Inflammatory macrophage treated with lipopolysaccharide for 4 hours (primary cell): ENCODE results near the gene ANXA2R.
"Not testable (repeated sequence)": the region's sequence is repeated elsewhere in the genome, so short reads cannot be mapped to it uniquely, and the experiment has no call there.

Source experiments
- DNase-seq: peaks from one replicate; pipeline ENCODE4 v3.0.0-alpha.2; 2020

ANXA2R gene, protein sequence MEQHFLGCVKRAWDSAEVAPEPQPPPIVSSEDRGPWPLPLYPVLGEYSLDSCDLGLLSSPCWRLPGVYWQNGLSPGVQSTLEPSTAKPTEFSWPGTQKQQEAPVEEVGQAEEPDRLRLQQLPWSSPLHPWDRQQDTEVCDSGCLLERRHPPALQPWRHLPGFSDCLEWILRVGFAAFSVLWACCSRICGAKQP

GRCh38 chr5:43040287-43041098 is at the start of gene ANXA2R:
Gene ANXA2R, minus strand, starts transcription at chr5:43040319. Its CDS starts 273 bp downstream, at chr5:43040046.
- peak; percentile 93 for DNase-seq

DNA sequence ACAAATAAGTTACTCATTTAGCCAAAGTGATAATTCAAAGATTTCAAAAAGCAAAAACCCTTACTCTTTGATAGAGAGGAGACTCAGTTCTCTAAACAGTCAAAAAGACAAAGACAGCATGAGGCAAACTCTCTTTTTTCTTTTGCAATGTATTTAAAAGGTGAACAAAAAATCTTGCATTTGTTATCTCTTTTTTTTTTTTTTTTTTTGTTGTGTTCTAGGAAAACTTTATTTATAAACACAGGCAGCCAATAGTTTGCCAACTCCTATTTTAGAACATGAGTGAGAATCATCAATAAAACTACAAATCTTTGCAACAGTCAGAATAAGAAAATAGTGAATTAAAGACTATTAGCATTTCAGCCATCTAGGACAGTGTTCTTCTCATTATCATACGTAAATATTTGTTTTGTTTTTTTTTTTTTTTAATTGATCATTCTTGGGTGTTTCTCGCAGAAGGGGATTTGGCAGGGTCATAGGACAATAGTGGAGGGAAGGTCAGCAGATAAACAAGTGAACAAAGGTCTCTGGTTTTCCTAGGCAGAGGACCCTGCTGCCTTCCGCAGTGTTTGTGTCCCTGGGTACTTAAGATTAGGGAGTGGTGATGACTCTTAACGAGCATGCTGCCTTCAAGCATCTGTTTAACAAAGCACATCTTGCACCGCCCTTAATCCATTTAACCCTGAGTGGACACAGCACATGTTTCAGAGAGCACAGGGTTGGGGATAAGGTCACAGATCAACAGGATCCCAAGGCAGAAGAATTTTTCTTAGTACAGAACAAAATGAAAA is 46.2 kb upstream of the ANXA2R start:
- DNase-seq, result not testable (repeated sequence)

DNA sequence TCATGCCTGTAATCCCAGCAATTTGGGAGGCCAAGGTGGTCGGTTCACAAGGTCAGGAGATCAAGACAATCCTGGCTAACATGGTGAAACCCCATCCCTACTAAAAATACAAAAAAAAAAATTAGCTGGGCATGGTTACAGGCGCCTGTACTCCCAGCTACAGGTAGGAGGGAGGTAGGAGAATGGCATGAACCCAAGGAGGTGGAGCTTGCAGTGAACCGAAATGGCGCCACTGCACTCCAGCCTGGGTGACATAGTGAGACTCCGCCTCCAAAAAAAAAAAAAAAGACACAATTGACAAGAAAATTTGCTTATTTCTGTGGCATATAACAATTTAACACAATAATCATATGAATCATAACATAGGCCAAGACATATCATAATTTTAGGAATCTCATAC is 45.3 kb upstream of the ANXA2R start:
- no peak for DNase-seq

DNA sequence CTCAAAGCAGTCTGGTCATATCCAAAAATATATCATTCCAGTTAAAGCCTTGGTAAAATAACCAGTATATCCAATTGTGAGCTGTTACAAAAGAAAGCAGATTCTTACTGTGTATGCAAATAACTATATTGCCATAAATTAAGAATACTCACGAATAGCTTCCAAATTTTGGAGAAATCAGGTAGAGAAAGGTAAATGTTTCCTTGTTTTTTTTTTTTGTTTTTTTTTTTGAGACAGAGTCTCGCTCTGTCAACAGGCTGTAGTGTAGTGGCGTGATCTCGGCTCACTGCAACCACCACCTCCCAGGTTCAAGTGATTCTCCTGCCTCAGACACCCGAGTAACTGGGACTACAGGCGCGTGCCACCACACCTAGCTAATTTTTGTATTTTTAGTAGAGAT is 44.3 kb upstream of the ANXA2R start:
- not testable (repeated sequence) for DNase-seq

DNA sequence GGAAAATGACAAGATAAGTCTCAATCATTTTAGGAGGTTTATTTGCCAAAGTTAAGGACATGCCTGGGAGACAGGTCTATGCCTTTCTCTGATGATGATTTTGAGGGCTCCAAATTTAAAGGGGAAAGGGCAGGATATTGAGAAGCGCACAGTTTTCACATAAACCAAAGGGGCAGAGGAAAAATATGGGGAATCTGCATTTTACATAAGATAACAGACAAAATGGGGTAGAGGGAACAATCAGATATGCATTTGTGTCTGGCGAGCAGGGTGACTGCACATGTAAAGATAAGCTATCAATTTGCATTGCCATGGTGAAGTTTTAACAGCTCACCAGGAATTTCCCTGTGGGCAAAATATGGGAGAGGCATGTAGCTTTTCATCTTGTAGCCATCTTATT is 41.2 kb upstream of the ANXA2R start:
- not testable (repeated sequence) for DNase-seq

- DNase-seq, result no peak
These were observed 38.8 kb upstream of the ANXA2R start for GRCh38 chr5:43078956-43079355.

GRCh38 chr5:43077446-43078191 is 37.5 kb upstream of the ANXA2R start:
- DNase-seq, result not testable (repeated sequence)

DNA sequence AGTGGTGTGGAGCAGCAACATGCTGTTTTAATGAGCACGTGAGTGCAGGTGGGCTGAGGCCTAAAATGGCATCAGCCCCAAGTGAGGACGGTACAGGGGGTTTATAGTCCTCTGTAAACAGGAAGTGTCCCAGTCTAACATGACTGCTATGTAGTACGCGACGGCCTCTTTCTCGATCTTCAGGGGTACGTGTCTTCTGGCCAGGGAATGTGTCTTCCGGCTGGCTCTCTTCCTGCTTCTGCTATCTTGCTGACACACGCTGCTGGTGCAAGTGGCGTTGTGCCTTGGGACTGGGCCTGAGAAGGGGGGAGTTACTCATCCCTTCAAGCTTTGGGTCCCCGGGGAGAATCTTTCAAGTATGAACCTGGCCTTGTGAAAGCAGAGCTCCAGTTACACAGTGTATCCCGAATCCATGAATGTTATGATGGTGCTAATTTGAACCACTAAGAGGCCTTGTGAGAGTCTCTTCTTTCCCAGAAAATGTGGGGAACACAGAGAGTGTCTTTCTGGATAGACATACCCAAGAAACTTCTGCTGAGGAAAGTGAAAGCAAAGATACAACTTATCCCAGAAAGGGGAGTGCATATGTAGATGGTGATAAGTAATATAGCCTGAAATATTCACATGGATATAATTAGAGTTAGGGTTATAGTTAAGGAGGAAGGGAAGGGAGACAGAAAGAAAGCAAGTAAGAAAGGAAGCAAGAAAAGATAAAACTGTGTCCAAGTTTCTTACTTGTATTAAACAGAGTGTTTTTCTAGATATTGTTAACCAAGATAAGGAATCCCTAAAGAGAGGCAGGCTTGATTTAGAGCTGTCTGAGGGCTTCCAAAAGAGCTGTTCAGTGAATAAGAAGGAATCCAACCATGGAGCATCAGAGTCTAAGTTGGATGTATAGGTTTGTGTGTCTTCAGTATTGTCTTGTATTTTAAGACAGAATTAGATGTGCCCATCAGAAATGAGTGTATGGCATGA is 35.5 kb upstream of the ANXA2R start:
- DNase-seq, result no peak

DNA sequence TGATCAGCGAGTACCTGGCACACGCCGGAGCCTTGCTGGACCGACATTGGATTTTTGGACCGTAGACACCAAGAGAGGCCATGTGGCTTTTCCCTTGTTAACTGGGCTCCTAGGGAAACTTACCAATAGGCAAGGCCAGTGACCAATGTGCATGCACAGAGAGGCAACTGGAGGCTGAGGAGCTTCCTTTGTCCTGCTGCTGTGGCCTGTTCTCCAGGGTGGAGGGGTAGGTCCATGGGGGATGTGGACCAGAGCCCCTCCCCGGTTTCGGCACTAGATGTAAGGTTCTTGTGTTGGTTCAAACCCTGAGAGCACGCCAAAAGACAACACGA is 34.8 kb upstream of the ANXA2R start:
- no peak for DNase-seq

GRCh38 chr5:43073597-43074546 is 33.8 kb upstream of the ANXA2R start:
- peak; percentile 54 for DNase-seq

- not testable (repeated sequence) for DNase-seq
These were observed 29.2 kb upstream of the ANXA2R start for GRCh38 chr5:43069401-43069720.

DNA sequence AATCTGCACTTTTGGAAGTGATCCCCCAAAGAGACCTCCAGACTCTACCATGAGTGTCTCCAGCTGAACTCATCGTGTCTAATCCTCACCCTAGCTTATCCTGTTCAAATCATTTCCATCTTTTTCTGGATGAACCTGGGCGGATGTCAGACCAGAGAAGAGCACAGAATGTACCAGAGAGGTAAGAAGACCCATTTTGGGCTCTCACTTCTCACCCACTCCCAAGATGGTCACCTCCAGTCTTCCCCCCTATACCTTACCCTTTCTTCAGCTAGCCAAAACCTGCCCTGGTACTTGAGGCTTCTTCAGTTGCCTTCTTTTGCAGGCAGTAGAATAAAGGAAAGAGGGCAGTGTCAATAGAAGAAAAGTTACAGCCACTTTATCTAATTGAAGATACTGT is 27.9 kb upstream of the ANXA2R start:
- no peak for DNase-seq

- peak; percentile 87 for DNase-seq
These were observed 27.0 kb upstream of the ANXA2R start for GRCh38 chr5:43066799-43067741.

DNA sequence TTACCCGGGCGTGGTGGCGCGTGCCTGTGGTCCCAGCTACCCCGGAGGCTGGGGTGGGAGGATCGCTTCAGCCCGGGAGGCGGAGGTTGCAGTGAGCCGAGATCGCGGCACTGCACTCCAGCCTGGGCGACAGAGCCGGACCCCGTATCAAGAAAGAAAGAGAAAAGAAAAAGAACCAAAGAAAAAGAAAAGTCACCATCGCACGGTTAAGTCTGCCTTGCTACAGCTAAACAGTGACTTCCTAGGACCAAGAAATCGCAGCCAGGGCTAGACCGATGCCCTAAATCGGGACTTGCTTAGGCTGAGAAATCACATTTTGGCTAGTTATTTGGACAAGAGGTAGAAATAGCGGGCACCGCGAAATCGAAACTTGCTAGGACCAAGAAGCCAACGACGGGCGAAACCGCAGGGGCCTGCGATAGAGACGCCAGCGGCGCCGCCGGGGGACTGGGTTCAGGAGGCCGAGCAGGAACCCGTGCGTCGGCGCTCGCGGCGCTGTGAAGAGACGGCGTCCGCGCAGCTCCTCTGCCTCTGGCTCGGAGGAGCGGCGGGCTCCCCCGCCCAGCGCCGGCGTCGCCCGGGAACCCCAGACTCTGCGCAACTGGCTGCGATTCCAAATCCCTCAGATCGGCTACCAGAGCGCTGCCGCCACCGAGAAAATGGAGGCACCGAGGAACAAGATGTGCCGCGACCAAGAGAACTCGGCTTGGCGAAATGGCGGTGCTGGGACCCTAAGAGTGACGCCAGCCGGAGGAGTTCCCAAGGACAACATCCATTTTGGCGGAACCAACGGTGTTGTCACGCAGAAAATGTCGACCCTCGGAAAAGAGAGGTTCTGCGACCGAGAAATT is 26.1 kb upstream of the ANXA2R start:
- peak; percentile 83 for DNase-seq

DNA sequence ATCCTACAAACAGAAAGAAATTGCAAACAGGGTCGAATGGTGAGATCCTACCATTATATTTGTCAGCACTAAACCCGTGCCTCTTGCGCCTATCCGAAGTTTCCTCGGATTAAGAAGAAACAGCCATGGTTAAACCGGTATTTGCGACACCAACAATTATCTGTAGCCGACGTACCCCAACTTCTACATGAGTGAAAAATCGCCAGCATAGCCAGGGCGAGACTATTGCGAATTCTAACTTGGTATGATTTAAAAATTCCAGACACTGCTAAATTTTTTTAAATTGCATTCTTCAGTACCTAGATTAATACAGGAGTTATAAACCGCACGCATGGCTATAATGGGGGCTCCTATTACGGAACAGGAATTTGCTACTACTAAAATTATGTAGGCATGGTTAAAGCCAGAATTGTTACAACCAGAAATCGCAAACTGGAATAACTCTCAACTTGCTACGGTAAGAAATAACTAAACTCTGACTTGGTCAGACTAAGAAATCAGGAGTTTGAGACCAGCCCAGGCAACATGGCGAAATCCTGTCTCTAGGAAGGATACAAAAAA is 25.3 kb upstream of the ANXA2R start:
- DNase-seq, result peak; percentile 38

- DNase-seq, result no peak
These were observed 23.6 kb upstream of the ANXA2R start for GRCh38 chr5:43063721-43064171.

GRCh38 chr5:43061352-43062075 is 21.4 kb upstream of the ANXA2R start:
- DNase-seq, result no peak
